Endometrial microvascular endothelial cells (primary cell): ENCODE results near the gene KLHL12. TPM values are rescaled to one million over a fixed set of nuclear protein-coding genes. Genes with fewer than 3 reads are reported as not detected.

Experiments
- in situ Hi-C: cut with HindIII; loops from 2 replicates; pipeline ENCODE4 v1.10.0; 2017; ENCODE audit warnings: low sequenced_read_pairs, low pct_unique_long_range_greater_than_20kb; ENCODE audit errors: inconsistent ontology term
- total RNA-seq: library from RNA; depleted of rRNA; stranded (reverse); fragments of >200 nt; gene quantifications from one replicate; pipeline ENCODE4 v1.2.3, GENCODE V29; 2015; ENCODE audit errors: inconsistent ontology term

Gene KLHL12
- total RNA-seq, 1 donor from 2014 or later = 22.1 TPM

DNA sequence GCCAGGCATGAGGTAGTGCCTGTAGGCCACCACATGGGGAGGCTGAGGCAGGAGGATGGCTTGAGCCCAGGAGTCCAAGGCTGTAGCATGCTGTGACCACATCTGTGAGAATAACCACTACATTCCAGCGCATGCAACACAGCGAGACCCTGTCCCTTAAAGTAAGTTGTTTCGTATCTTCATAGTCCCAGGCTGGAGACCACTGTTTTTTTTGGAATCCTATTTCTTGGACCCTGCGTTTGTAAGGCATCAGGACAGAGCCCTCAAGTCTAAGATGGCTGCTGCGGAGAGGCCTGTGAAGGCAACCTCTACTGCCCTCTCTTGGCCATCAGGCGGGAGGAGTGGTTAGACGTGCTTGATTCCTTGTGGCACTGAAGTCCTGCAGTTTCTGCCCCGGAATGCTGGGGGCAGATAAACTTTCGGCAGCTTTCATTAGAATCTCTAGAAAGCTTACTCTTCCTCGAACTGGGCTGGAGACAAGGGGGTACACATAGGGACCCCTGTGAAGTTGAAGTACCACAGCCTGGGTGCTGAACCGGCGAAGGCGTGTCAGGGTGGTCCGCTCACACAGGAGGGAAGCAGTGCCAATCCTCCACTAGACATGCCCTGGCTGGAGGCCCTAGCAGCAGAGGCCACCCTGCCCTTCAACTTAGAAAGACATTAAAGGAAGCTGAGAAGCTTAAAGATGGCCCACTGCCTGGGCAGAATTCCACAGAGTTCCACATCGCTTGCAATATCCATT, 74.7 kb downstream of the KLHL12 start:
- in situ Hi-C loops = no loop called here

DNA sequence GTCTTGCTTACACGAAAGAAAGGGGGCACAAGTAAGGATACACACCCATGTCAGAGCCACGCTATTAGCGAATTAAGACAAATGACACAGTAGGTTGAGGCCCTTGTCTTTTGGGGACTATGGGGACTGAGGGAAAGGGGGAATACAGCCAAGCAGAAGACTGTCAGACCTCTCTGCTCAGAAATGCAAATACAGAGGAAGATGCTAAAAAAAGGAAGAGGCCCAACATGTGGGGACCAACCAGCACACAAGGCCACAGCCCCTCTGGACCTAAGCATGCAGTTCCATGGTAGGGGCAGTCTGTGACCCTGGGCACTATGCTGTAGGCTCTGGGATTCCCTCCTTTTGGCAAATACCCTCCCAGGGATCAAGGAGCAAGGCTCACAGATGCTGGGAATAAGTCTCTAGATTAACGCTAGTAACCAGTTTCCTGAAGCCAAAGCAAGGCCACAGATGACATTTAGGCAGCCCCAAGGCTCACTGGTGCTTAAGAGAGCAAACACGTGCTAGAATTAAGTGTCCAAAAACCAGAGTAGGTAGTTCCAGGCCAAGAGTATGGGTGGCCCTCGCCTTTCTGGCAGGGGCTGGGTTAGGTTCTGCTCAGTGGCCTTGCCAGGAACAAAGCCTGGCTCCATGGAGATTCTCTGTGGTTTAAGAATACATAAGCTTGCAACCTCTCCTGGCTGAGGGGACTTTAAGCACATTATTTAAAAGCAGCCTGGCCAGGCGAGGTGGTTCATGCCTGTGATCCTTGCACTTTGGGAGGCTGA, 76.3 kb downstream of the KLHL12 start:
- in situ Hi-C loops = no loop called here

DNA sequence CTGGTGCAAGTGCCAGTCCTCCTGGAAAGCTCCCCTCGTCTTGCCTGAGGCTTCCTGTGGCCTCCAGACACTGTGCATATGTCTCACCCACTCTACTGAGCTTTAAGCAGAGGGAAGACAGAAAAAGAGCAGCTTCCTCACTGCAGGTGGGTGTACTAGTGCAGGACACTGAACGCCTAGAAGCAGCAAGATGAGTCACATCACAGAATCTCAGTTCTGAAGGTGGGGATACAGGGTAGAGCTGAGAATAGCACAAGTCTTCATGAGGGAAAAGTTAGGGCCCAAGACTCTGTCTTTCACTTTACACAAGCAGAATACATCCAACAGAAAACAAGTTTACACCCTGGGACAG, 78.9 kb downstream of the KLHL12 start:
- in situ Hi-C loops = no loop called here

DNA sequence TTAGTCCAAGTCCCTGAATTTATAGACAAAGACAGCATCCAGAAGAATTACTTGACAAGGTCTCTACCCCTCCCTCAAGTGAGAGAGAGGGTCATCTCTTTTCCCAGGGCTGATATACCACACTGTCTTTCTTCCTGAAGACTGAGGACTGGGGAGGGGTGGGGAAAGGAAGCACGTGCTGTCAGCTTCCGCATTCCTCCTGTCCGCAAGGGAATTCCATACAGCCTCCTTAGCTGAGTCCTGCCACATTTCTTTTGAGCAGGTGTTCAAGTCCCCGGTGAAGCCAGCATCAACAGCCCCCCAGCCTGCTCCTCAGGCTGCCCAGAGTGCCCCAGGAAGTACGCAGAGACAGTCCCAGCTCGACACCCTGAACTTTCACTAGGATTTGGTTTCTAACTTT, 82.1 kb downstream of the KLHL12 start:
- in situ Hi-C loops = no loop called here

DNA sequence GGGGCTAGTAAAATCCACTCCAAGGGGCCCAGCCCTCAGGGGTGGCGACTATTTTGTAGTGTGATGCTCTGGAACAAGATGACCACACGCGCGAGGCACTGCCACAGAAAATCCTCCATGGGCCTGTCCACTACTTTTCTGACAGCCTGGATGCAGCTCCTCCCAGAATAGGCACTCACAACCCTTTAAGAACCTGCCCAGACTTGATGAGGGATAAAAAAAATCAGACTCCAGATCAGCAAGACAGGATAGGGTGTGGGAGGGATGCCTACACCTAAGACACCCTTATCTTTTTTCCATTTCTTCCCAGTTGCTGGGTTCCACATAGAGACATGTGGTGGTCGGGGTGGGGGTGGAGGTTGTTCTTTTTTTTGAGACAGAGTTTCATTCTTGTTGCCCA, 82.8 kb downstream of the KLHL12 start:
- in situ Hi-C loops = no loop called here

DNA sequence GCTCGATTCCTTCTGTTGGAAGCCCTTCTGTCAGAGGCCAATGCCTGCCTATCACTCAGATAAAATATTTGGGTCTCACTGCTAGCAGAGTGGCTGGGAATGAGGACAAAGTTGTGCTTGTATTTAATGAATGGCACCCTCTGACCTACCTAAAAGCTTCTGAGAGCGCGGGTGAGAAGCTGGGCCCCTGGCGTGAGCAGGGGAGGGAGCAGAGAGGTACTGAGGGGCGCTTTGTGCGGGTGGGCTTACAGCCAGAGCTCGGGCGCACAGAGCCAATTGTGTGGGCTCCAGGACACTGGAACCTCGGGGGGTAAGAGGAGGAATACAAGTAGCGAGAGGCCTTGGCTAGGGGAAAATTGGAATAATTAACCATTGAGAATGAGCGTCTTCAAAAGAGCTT, 84.0 kb downstream of the KLHL12 start:
- in situ Hi-C loops = no loop called here

Other genes starting within 250 kb of the KLHL12 start
- not detected for gene SYT2, start 216.8 kb downstream of the KLHL12 start, total RNA-seq
- 35.1 TPM for gene KDM5B, start 118.8 kb downstream of the KLHL12 start, total RNA-seq
- gene PCAT6, start 116.3 kb downstream of the KLHL12 start, total RNA-seq = not detected
- 13.9 TPM for gene RABIF, start 38.1 kb downstream of the KLHL12 start, total RNA-seq
- 96.9 TPM for gene ADIPOR1, start 31.1 kb upstream of the KLHL12 start, total RNA-seq
- gene CYB5R1, start 40.0 kb upstream of the KLHL12 start, total RNA-seq = 45.9 TPM
- gene TMEM183A, start 80.1 kb upstream of the KLHL12 start, total RNA-seq = 81.2 TPM
- gene PPFIA4, start 99.3 kb upstream of the KLHL12 start, total RNA-seq = 0.09 TPM
- not detected for gene MYOG, start 158.8 kb upstream of the KLHL12 start, total RNA-seq
- not detected for gene ADORA1, start 200.5 kb upstream of the KLHL12 start, total RNA-seq
- gene MYBPH, start 248.6 kb upstream of the KLHL12 start, total RNA-seq = not detected